ENCODE data around the gene SMARCC1.

SMARCC1 gene

GRCh38 chr3:47622671-47623461 is 158.8 kb downstream of the SMARCC1 start:
- no peak for DNase-seq

DNA sequence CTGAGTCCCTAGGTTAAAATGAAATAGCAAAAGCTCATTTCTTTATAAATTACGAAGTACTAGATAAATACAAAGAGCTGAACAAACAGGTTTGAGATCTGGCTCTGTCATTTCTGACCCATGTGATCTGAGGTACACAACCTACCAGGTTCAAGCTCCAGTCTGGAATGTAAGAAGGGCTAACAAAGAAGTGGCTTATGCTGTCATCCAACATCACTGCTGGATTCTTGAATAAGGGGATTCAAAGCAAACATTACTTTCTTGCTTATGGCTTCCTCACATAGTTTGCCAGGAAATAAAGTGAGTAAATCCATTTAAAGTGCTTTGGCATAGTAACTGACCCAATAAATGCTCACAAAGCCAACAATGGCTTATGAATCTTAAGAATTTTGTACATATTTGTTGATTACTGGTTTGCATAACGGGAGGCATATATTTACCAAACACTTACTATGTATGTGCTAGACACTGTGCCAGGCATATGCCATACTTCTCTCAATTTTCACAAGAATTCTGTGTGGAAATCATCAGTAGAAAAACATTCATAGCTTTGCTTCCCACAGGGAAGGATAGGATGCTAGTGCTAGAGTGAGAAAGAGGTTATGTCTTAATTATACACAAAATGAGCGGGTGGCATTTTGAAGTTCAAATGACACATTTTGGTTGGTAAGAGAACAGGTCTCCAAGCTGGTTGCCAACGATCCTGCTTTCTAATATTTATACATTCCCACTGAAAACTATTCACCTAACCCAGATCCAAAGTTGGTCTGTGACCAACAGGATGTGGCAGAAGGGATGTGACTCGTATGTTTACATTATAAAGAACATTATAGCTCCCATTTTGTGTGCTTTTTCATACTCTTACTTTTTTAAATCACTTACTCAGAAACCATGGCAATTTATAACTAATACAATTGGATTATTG is 164.3 kb downstream of the SMARCC1 start:
- no peak for DNase-seq

- DNase-seq = no peak
Measured at GRCh38 chr3:47614788-47615187, 166.9 kb downstream of the SMARCC1 start.

- DNase-seq = no peak
Measured at GRCh38 chr3:47613722-47614121, 168.0 kb downstream of the SMARCC1 start.

DNA sequence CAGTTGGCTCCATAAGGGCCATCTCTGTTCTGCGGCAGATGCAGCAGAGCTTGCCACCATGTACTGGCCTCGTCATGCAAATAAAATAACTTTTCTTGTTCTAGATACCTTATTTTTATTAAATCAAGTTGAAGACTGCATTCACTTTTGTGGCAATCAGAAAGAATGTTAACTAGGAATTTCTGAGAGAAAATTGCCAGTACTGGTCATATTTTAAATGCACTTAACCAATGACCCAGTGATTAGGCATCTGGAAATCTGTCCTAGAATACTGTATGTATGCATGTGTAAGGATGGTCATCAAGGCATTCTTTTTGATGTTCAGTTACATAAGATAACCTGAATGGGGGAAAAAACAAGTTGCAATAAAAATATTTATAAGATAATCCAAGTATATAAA is 168.8 kb downstream of the SMARCC1 start:
- DNase-seq = no peak

DNA sequence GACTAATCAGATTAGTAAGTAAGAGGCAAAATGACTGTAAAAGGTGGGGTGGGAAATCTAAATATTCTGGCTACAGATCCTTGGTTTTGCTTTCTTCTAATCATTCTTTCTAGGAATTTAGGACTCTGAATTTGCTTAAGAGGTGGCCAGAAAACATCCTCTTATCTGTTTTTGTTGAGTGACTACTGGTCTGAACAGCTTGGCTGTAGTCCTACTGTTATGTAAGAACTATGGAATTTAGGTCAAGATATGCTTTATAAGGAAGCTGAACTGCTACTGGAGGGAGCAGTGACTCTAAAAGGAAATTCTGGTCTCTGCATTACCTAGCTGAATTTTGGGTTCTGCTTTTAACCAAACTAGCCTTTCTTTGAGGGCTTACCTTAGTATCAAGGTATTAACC is 169.5 kb downstream of the SMARCC1 start:
- no peak for DNase-seq

- DNase-seq = no peak
Measured at GRCh38 chr3:47611576-47611975, 170.1 kb downstream of the SMARCC1 start.

GRCh38 chr3:47610583-47610982 is 171.1 kb downstream of the SMARCC1 start:
- DNase-seq = no peak

GRCh38 chr3:47607335-47607734 is 174.4 kb downstream of the SMARCC1 start:
- no peak for DNase-seq

GRCh38 chr3:47606165-47606564 is 175.5 kb downstream of the SMARCC1 start:
- DNase-seq = no peak

GRCh38 chr3:47605652-47606051 is 176.0 kb downstream of the SMARCC1 start:
- no peak for DNase-seq

- DNase-seq = no peak
Measured at GRCh38 chr3:47604145-47604544, 177.5 kb downstream of the SMARCC1 start.

DNA sequence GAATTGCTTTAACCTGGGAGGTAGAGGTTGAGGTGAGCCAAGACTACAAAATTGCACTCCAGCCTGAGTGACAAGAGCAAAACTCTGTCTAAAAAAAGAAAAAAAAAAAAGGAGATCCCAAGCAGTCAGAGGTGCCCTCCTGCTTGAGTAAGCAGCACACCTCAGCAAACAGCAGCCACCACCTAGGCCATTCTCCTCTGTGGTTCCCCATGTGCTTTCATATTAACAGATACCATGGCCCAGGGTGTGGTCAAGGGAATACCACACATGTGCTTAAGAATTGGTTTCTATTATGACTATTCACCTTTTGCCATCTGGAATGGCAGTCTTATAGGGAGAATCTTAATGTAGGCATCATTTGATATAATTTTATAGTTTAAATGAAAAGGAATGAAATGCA is 178.4 kb downstream of the SMARCC1 start:
- no peak for DNase-seq

- DNase-seq = no peak
Measured at GRCh38 chr3:47601281-47601680, 180.4 kb downstream of the SMARCC1 start.

GRCh38 chr3:47594792-47595191 is 186.9 kb downstream of the SMARCC1 start:
- no peak for DNase-seq

DNA sequence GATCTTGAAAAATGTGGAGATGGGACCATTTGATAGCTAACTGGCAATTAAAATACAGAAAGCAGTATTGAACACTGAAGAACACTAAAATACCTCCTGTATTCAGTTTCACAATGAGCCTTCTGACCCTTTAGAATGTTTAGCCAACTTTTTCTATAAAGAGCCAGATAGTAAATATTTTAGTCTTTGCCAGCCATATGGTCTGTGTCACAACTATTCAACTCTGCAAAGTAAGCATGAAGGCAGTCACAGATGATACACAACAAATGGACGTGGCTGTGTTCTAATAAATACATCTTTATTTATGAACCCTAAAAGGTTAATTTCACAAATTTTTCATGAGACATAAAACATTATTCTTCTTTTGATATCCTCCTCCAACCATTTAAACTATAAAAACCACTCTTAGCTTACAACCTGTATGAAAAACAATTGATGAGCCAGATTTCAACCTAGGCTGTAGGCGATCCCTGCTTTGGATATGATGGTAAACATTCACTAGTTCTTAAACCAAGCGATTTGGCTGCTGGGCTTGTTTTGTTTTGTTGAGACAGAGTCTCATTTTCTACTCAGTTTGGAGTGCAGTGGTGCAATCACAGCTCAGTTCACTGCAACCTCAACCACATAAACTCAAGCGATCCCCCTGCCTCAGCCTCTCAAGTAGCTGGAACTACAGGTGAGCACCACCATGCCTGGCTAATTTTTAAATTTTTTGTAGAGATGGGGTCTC is 189.5 kb downstream of the SMARCC1 start:
- DNase-seq = no peak

GRCh38 chr3:47590216-47590615 is 191.5 kb downstream of the SMARCC1 start:
- no peak for DNase-seq

GRCh38 chr3:47588587-47588986 is 193.1 kb downstream of the SMARCC1 start:
- DNase-seq = no peak

DNA sequence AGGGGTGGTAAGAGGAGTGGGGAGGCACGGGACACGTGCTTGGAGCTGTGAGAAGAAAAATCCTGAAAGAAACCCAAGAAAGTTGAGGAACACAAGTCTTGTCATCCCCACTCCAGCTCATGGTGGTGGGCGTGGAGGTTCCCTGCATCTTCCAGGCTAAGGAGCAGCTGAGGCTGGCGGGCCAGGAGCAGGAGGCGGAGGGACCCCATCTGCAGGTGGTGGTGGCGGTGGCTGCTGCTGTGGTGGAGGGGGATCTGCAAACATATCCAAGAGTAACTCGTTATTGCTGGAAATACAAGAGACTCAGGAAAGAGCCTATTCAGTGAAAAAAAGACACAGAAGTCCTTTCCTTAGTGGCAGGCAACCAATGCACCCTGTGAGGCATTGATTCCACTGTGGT is 193.6 kb downstream of the SMARCC1 start:
- no peak for DNase-seq

DNA sequence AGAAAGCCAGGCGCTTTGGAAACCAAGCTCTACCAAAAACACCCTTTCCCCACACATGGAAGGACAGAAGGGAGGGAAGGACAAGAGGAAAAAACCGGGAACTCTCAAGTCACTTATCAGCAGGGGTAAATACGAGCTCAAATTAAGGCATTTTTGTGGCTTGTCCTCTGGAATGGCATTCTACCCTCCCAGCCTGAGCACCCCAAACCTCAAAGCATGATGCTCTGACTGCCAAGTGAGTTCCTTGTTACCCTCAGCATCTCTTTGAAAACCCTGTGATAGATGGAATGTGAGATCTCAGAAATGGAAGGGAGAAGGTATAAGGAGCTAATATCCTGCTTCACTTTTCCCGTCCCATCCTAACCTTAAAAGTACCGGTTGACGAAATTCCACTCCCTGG is 194.9 kb downstream of the SMARCC1 start:
- DNase-seq = no peak

- no peak for DNase-seq
Measured at GRCh38 chr3:47583320-47584075, 198.2 kb downstream of the SMARCC1 start.

GRCh38 chr3:47581835-47582234 is 199.9 kb downstream of the SMARCC1 start:
- no peak for DNase-seq

- DNase-seq = no peak
Measured at GRCh38 chr3:47581422-47581821, 200.3 kb downstream of the SMARCC1 start.
